Tibial artery (tissue), 4 donors: ENCODE measurements around the gene ASPG.

ENCODE experiments used
- DNase-seq, 2 donors: peaks; one replicate each; pipeline ENCODE4 v3.0.0-alpha.2; 2019
- H3K27ac ChIP-seq, 2 donors: fragments of 200-600 bp; sonication (generic) in 1 of 2; 1 replicate in 1 of 2; 2 replicates in 1 of 2; pipeline ENCODE4 v1.5.1; 2018 to 2019; ENCODE audit warnings: mild to moderate bottlenecking in 1 of 2
- H3K27me3 ChIP-seq, 2 donors: fragments of 200-600 bp; sonication (generic) in 1 of 2; one replicate each; pipeline versions ENCODE4 v1.5.1 to v1.6.0; 2016 to 2019
- H3K36me3 ChIP-seq, 3 donors: fragments of 200-600 bp; sonication (generic) in 2 of 3; one replicate each; pipeline ENCODE4 v1.5.1; 2016 to 2019; ENCODE audit warnings: mild to moderate bottlenecking in 2 of 3
- H3K4me1 ChIP-seq, 4 donors: fragments of 200-600 bp; sonication (generic) in 2 of 4; 1 replicate in 3 of 4; 2 replicates in 1 of 4; pipeline ENCODE4 v1.5.1; 2016 to 2019
- H3K4me3 ChIP-seq, 2 donors: fragments of 200-600 bp; sonication (generic) in 1 of 2; 1 replicate in 1 of 2; 2 replicates in 1 of 2; pipeline ENCODE4 v1.5.1; 2018 to 2019; ENCODE audit warnings: mild to moderate bottlenecking in 2 of 2
- H3K9me3 ChIP-seq, 3 donors: fragments of 200-600 bp; sonication (generic) in 1 of 3; one replicate each; pipeline ENCODE4 v1.5.1; 2016 to 2019
- CTCF ChIP-seq, 2 experiments: fragments of 200-600 bp in 1 of 2; fragments of 450-650 bp in 1 of 2; IDR thresholded peaks; one replicate each; pipeline ENCODE4 v1.5.1; 2017 to 2019; ENCODE audit warnings: antibody characterized with exemption in 2 of 2, mild to moderate bottlenecking in 1 of 2, moderate library complexity in 1 of 2
- intact Hi-C: fragments of 100-400 bp; cut with DNase I; formaldehyde crosslinking; loops from one replicate; pipeline ENCODE4 v1.15.0; 2023; ENCODE audit warnings: low total_unique reads

Gene ASPG

GRCh38 chr14:104154246-104154645 is 68.7 kb downstream of the ASPG start:
- peaks cover 0 to 68% of the 10 kb centered on the region in 2 donors for H3K27me3 ChIP-seq
- H3K4me3 ChIP-seq: no peak overlapping the region
- H3K27ac ChIP-seq: no peak overlapping the region
- H3K9me3 ChIP-seq: no peaks in the 10 kb centered on the region
- peaks cover 0 to 3% (median 0%) of the 10 kb centered on the region in 4 donors for H3K4me1 ChIP-seq
- intact Hi-C loops: no loop called here
- no peaks in the 10 kb centered on the region for H3K36me3 ChIP-seq
- no peak for DNase-seq
- no peak for TF ChIP-seq CTCF (IDR thresholded peaks at IDR 0.05)

GRCh38 chr14:104155513-104155912 is 70.0 kb downstream of the ASPG start:
- DNase-seq: no peak
- Histone ChIP-seq H3K4me1 (no peaks in the 10 kb centered on the region), H3K36me3 (no peaks in the 10 kb centered on the region), H3K4me3 (no peak overlapping the region), H3K27ac (no peak overlapping the region), H3K9me3 (no peaks in the 10 kb centered on the region), H3K27me3 (peaks cover 0 to 61% of the 10 kb centered on the region in 2 donors)
- no peak for TF ChIP-seq CTCF (IDR thresholded peaks at IDR 0.05)
- intact Hi-C loops: no loop called here

GRCh38 chr14:104156142-104156541 is 70.6 kb downstream of the ASPG start:
- DNase-seq: no peak
- Histone ChIP-seq H3K9me3 (no peaks in the 10 kb centered on the region), H3K36me3 (no peaks in the 10 kb centered on the region), H3K4me3 (no peak overlapping the region), H3K4me1 (no peaks in the 10 kb centered on the region), H3K27me3 (peaks cover 0 to 59% of the 10 kb centered on the region in 2 donors), H3K27ac (no peak overlapping the region)
- intact Hi-C loops: no loop called here
- no peak for TF ChIP-seq CTCF (IDR thresholded peaks at IDR 0.05)

GRCh38 chr14:104157016-104157928 is 71.8 kb downstream of the ASPG start:
- no peak for TF ChIP-seq CTCF (IDR thresholded peaks at IDR 0.05)
- DNase-seq: no peak
- Histone ChIP-seq H3K27me3 (peaks cover 0 to 52% of the 10 kb centered on the region in 2 donors), H3K36me3 (no peaks in the 10 kb centered on the region), H3K4me1 (no peaks in the 10 kb centered on the region), H3K27ac (no peak overlapping the region), H3K9me3 (no peaks in the 10 kb centered on the region), H3K4me3 (no peak overlapping the region)
- intact Hi-C loops: no loop called here

- no peak for DNase-seq
- intact Hi-C loops: no loop called here
- no peak for TF ChIP-seq CTCF (IDR thresholded peaks at IDR 0.05)
Observed at GRCh38 chr14:104158827-104159798, 73.6 kb downstream of the ASPG start.

More at GRCh38 chr14:104158827-104159798, 73.6 kb downstream of the ASPG start:
- Histone ChIP-seq H3K4me1 (no peaks in the 10 kb centered on the region), H3K9me3 (no peaks in the 10 kb centered on the region), H3K27me3 (peaks cover 0 to 39% of the 10 kb centered on the region in 2 donors), H3K4me3 (no peak overlapping the region), H3K36me3 (no peaks in the 10 kb centered on the region), H3K27ac (no peak overlapping the region)
